ENCODE measurements around the gene RHBDL1.

Gene RHBDL1

GRCh38 chr16:674968-675883, at the start of gene RHBDL1:
Gene RHBDL1 (plus strand): TSS chr16:675671. CDS start chr16:675791, 120 bp downstream.
- DNase-seq (ENCODE audit: low read depth, low spot score): no peak

GRCh38 chr16:625977-626765, 49.3 kb upstream of the RHBDL1 start:
- no peak for DNase-seq (ENCODE audit: low read depth, low spot score)

DNA sequence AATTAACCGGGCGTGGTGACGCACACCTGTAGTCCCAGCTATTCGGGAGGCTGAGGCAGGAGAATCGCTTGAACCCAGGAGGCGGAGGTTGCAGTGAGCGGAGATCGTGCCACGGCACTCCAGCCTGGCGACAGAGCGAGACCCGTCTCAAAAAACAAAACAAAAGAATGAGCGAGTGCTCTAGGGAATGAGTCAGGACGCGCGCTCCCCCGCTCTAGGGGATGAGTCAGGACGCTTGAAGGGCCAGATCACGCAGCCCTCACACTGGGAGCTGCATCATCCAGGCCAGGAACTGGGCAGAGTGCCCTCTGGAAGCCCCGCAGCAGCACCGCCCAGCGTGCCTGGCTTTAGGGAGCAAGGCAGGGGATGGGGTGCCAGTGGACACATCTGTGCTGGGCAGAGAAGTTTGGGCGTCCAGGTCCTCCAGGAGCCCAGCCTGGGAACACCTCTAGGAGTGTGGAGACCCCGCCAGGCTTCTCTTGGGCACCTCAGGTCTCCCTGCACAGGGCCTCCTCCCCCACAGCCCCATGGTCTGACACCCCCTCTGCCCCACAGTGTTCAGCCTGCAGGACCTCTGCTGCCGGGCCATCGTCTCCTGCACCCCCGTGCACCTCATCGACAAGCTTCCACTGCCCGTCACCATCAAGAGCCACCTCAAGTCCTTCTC, 48.6 kb upstream of the RHBDL1 start:
- no peak for DNase-seq (ENCODE audit: low read depth, low spot score)

- no peak for DNase-seq (ENCODE audit: low read depth, low spot score)
Observed at GRCh38 chr16:627454-628239, 47.8 kb upstream of the RHBDL1 start.

- no peak for DNase-seq (ENCODE audit: low read depth, low spot score)
Observed at GRCh38 chr16:628321-629061, 47.0 kb upstream of the RHBDL1 start.

GRCh38 chr16:629185-629832, 46.2 kb upstream of the RHBDL1 start:
- DNase-seq (ENCODE audit: low read depth, low spot score): no peak

DNA sequence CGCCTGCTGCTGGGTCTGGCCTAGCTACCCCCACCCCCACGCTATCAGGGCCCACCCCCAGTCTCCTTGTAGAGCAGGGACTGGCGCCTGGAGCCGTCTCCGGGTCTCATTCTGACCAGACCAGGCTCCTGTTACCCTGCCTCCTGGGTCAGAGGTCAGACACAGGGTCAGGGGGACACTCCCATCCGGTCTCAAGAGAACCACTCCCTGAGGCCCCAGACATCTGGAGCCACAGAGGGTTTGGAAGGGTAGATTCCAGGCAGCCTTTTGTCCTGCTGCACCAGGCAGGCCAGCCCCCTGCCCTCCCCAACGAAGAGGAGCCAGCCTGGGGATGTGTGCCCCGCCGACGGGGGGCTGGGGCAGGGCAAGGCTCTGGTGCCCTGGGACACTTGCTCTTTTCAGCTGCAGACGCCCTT, 45.6 kb upstream of the RHBDL1 start:
- DNase-seq (ENCODE audit: low read depth, low spot score): no peak

DNA sequence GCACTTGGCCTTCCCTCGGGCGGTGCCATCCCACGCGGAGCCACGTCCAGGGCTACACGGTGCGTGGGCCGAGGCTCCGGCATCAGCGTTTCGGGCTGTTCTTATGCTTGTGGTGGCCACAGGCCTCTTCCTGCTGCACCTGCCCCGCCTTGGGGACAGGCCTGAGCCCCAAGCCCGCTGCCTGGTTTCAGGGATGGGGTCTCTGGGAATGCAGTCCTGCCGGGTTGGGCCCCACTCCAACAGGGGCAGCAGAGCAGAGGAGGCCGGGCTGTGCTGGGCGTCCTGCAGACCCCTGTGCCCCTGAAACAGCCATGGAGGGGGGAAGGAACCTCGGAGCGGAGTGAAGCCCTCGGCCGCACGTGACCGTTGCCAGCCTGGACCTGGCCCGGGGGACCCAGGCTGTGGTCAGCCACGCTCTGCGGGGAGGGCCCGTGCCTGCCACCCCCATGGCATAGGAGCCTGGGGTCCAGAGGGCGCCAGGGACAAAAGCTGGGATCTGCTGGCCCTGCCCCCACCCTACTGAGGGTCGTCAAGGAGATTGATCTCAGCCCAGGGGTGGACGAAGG, 45.1 kb upstream of the RHBDL1 start:
- no peak for DNase-seq (ENCODE audit: low read depth, low spot score)

GRCh38 chr16:630815-631405, 44.6 kb upstream of the RHBDL1 start, which contains the start of gene WFIKKN1:
Gene WFIKKN1 (plus strand): TSS chr16:630985. CDS start chr16:631254, 269 bp downstream.
- DNase-seq (ENCODE audit: low read depth, low spot score): no peak

GRCh38 chr16:631808-632358, 43.6 kb upstream of the RHBDL1 start:
- DNase-seq (ENCODE audit: low read depth, low spot score): no peak

GRCh38 chr16:632486-633335, 42.8 kb upstream of the RHBDL1 start:
- DNase-seq (ENCODE audit: low read depth, low spot score): no peak

GRCh38 chr16:633336-634050, 42.0 kb upstream of the RHBDL1 start:
- no peak for DNase-seq (ENCODE audit: low read depth, low spot score)

- no peak for DNase-seq (ENCODE audit: low read depth, low spot score)
Observed at GRCh38 chr16:634051-634670, 41.3 kb upstream of the RHBDL1 start.

DNA sequence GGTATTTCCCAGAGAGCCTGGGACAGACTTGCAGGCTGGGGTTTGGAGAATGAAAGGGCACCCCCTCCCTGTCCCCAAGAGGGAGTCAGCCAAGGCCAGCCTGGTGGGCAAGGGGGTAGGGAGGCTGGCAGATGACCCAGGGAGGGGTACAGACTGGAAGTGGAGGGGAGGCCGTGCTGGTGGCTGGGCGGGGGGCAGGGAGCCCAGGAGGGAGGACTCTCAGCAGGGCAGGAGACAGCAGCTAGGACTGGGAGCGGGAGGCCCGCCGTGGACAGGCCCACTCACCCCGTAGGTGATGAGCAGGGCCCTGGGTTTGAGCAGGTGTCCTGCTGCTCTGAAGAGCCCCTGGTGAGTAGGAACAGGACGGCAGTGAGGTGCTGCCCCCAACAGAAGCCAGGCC, 40.5 kb upstream of the RHBDL1 start:
- DNase-seq (ENCODE audit: low read depth, low spot score): no peak

- no peak for DNase-seq (ENCODE audit: low read depth, low spot score)
Observed at GRCh38 chr16:635573-636205, 39.8 kb upstream of the RHBDL1 start.
